Stimulated activated CD4-positive, alpha-beta T cell treated with anti-CD3 and anti-CD28 coated beads, Interleukin-15, amount 100 ng/mL, for 24 hours (primary cell): Measurements from ENCODE around the gene SREBF1.
"Not testable (repeated sequence)": the region's sequence is repeated elsewhere in the genome, so short reads cannot be mapped to it uniquely, and the experiment has no call there.

ENCODE experiments used
- DNase-seq: peaks from one replicate; pipeline ENCODE4 v3.0.0-alpha.2; 2020

Gene SREBF1

DNA sequence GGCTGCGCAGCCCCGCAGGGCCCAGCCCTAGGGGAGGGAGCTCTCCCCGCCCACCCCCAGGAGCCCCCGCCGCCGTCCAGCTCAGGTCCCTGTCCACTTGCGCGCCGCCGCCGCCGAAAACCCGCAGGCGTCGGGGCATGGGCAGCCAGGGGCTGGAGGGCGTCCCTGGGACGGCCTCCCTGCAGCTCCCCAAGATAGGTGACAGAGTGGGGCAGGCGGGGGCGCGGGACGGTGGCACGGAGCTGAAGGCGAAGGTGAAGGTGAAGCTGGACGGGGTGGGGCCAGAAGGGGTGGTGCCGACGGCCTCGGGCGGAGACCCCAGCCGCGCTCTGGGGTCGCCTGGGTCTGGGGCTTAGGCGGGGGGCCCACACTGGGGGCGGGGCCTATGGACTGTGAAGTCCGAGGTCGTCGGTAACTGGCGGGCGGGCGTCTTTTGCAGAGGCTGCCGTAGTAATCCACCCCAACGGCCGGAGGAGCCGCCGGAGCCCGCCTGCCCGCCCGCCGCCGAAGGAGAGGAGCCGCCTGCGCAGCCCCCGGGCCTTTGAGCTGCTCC lies 27.2 kb downstream of the SREBF1 start:
- no peak for DNase-seq

DNA sequence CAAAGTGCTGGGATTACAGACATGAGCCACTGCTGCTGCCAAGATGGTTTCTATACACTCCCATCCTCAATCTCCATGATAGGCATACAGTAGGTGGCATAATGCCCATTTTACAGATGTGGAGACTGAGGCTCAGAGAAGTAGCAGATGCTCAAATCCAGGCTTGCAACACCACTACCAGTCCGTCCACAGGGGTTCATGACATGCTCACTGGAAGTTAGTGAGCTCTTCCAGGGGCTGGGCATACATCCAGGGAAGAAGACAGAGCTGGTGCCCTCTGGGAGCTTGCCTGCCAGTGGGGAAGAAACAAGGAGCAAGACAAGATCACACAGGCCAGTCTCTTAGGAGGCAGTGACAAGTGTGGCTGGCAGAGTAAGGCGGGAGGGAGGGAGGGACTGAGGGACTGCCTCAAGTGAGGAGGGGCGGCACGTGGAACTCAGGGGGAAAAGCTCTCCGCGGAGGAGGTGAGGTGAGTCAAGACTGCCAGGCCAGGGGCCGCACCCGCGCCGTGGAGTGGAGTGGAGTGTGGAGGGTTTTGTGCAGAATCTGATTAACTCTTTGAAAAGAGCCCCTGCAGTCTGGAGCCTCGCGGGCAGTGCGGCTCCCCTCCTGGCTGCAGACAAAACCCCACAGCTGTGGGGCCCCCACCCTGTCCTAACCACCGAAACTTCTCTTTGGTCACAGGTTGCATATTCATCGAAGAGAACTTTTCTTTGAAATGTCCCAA lies 27.9 kb downstream of the SREBF1 start:
- no peak for DNase-seq

DNA sequence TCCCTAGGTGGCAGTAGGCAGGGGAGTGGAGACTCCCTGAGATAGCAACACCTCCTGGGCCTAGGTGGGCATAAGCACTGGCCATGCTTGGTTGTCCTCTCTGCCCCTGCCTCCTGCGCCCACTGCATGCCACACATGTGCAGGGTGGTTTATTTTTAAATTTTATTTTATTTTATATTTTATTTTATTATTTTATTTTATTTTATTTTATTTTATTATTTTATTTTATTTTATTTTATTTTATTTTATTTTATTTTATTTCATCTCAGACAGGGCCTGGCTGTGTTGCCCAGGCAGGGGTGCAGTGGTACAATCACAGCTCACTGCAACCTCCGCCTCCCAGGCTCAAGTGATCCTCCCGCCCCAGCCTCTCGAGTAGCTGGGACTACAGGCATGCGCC lies 28.6 kb downstream of the SREBF1 start:
- not testable (repeated sequence) for DNase-seq

DNA sequence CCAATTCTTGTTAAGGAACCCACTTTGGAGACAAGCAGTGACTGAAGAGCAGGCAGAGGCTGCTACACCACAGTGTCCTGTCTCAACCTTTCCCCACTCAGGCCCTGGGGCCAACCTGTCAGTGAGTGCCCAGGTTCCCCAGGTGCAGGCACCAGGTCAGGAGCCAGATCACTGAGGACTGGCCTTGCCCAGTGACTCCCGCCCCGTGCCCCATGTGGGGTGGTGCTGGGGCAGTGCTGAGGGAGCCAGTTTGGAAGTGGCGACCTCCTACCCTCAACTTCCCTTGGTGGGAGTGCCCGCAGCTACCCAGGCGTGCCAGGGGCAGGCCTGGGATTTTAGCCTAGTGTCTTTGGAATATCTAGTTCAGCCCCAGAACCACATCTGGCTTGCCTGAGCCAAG lies 29.3 kb downstream of the SREBF1 start:
- DNase-seq: no peak

DNA sequence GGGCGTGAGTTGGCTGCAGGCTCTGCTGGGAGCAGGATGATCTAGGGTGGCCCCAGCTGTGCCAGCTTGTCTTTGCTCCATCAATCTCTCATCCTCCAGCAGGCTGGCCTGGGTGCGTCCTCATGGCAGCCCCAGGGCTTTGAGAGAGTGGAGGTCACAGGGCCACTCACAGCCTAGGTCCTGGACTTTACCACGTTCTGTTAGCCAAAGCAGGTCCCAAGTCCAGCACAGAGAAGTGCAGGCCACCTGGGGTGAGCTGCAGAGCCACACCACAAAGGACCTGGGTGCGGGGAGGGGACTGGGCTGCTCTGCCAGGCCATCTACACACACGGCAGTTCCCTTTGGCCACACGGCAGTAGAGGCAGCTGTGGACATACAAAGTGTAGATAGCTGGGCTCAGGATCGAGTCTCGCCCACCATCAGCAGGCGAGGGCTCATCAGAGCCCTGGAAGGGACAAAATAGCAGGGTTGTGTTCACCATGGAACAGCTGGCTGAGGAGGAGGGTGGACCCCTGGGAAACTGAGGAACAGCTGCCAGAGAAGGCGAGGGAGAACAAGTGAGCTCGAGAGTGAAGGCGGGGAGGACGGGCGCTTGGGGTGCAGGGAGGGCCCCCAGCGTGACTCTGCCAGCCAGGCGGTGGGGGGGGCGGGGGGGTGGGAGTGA lies 30.0 kb downstream of the SREBF1 start:
- DNase-seq: no peak

DNA sequence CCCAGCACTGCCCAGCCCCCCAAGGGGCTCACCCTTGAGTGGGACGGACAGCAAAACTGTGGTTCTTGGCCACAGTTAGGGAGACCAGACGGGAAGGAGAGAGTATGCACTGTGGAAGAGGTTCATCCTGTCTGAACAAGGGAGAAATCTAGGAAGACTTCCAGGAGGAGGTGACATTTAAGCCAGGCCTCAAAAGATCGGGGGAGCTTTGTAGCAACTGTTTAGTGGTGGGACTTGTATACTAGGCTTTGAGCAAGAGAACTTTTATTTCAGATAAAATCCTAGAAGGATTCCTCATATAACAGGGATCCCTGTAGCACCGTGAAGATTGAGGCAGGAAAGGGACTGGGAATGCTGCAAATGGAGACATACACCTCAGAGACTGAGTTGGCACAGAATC lies 30.8 kb downstream of the SREBF1 start:
- DNase-seq: no peak

DNA sequence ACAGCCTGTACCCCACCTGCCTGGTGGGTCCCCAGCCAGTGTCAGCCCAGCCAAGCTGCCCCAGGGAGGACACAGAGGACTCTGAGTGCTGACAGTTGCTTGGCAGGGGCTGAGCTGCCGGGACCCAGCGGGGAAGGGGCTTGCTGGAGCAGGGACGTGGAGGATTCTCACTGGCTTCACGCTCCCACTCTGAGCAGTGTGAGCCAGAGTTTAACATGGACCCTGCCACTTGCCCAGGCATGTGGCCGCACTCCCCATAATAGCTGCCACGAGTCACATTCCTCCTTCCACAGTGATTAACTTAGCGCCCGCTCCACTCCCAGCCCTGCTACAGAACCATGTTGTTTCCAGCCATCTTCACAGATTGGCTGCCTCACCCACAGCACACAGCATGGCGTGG lies 31.2 kb downstream of the SREBF1 start:
- no peak for DNase-seq

DNA sequence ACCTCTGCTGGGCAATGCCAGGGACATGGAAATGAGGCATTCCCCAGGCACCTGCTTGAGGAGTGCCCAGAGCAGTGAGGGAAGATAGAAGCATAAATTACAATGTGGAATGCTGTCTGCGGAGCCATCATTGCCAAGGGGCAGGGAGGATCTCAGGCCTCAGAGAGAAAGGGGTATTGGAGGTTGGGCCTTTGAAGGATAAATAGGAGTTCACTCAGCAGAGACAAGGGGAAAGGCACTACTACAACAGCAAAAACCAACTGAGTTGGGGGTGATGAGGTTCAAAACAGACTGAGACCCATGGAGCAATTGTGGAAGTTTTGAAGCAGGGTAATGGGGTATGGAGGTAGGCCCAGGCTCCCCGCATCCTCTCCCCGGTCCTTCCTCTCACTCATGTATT lies 32.8 kb downstream of the SREBF1 start:
- DNase-seq: no peak

DNA sequence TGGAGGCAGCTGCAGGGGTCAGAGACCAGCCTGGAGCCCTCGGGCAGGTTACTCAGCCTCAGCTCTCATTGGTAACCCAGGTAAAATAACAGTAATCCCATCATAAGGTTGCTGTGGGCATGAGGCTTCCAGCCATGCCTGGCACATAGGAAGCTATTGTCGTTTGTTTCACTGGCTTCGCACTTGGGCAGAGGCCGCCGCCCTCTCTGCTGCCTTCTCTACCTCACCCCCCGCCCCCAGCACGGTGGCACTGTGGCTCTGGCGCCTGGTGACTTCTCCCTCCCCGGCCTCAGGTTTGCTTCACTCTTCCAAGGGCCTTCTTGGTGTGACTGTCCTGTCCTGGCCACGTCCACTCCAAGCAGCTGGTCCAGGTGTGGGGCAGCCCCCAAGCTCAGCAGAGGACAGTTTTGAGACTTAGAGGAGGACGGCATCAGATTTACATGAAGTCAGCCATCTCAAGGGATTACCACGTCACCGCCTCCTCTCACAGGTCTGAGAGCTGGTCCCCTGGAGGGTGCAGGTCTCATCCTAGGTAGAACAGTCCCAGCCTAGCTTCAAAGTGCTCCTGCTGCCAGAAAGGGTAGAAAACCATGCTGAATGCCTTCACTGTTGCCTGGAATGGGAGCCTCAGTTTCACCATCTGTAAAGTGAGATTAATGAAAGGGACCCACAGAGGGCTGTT lies 34.8 kb downstream of the SREBF1 start:
- DNase-seq: no peak

DNA sequence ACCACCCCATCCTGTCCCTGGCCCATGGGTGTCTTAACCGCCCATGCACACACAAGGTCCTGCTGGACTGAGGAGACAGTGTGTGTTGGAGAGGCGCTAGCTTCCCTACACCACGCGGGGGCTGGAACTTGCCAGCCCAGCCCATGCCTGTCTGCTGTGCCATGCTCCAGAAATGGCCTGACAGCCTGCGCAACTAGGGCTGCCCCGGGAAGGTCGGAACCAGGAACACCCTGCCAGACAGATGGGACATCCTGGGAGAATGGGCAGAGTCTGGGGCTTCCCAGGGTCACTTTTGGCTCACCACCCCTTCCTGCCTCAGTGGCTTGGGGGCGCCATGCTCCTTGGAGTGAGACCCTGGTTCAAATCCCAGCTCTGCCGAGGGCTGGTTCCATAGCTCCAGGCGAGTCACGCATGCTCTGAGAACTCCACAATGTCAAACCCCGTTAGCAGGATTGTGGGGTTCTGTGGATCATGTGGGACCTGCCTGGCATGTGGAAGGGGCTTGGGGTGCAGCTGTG lies 36.2 kb downstream of the SREBF1 start:
- DNase-seq: no peak

DNA sequence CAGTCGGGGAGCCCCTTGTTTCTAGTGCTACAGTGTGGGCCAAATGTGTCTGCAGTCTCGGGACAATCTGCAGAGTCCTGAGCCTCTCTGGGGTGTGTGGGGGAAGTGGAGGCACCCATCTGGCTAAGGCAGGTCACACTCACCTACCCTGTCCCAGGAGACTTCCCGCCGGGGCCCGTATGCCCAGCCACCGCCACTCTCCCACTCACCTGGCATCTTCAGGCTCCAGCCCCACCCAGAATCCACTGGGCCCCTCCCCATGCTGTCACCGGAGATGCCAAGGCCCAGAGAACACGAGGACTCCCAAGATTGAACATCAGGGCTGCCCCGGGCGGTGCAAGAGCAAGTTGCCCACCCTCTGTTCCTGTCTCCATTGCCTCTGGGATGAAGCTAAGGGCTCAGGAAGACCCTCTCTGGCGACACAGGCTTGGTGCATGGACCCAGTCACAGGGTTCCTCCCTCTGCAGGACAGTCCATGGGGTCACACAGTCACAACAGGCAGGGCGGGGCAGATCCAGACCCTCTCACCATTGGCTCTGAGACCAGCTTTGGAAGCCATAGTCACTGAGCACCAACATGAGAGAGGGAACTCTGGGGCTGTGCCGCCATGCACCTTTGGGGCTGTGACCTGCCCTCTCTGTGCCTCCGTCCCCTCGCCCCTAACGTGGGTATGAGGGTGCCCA lies 38.1 kb downstream of the SREBF1 start:
- DNase-seq: no peak

DNA sequence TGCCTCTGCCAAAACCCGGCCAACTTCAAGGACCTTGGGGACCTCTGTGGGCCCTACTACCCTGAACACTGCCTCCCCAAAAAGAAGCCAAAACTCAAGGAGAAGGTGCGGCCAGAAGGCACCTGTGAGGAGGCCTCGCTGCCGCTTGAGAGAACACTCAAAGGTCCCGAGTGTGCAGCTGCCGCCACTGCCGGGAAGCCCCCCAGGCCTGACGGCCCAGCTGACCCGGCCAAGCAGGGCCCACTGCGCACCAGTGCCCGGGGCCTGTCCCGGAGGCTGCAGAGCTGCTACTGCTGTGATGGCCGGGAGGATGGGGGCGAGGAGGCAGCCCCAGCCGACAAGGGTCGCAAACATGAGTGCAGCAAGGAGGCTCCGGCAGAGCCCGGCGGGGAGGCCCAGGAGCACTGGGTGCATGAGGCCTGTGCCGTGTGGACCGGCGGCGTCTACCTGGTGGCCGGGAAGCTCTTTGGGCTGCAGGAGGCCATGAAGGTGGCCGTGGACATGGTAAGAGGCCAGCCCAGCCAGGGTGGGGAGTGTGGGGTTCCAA lies 38.7 kb downstream of the SREBF1 start:
- no peak for DNase-seq

DNA sequence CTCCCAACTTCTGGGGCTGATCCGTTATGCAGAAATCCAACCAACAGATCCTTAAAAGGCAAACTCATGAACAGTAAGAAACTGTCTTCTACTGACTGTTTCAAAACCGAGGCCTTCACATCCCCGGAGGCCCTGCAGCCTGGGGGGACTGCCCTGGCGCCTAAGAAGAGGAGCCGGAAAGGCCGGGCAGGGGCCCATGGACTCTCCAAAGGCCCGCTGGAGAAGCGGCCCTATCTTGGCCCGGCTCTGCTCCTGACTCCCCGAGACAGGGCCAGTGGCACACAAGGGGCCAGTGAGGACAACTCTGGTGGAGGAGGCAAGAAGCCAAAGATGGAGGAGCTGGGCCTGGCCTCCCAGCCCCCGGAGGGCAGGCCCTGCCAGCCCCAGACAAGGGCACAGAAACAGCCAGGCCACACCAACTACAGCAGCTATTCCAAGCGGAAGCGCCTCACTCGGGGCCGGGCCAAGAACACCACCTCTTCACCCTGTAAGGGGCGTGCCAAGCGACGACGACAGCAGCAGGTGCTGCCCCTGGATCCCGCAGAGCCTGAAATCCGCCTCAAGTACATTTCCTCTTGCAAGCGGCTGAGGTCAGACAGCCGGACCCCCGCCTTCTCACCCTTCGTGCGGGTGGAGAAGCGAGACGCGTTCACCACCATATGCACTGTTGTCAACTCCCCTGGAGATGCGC lies 39.5 kb downstream of the SREBF1 start:
- no peak for DNase-seq

DNA sequence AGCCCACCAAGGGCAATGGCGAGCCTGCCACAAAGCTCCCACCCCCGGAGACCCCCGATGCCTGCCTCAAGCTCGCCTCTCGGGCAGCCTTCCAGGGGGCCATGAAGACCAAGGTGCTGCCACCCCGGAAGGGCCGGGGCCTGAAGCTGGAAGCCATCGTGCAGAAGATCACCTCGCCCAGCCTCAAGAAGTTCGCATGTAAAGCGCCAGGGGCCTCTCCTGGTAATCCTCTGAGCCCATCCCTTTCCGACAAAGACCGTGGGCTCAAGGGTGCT lies 40.1 kb downstream of the SREBF1 start:
- no peak for DNase-seq

DNA sequence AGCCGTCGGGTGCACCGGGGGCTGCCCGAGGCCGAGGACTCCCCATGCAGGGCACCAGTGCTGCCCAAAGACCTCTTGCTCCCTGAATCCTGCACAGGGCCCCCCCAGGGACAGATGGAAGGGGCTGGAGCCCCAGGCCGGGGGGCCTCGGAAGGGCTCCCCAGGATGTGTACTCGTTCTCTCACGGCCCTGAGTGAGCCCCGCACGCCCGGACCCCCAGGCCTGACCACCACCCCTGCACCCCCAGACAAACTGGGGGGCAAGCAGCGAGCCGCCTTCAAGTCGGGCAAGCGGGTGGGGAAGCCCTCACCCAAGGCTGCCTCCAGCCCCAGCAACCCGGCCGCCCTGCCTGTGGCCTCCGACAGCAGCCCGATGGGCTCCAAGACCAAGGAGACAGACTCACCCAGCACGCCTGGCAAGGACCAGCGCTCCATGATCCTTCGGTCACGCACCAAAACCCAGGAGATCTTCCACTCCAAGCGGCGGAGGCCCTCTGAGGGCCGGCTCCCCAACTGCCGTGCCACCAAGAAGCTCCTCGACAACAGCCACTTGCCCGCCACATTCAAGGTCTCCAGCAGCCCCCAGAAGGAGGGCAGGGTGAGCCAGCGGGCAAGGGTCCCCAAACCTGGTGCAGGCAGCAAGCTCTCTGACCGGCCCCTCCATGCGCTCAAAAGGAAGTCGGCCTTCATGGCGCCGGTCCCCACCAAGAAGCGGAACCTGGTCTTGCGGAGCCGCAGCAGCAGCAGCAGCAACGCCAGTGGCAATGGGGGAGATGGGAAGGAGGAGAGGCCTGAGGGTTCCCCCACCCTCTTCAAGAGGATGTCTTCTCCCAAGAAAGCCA lies 40.6 kb downstream of the SREBF1 start:
- DNase-seq: no peak

DNA sequence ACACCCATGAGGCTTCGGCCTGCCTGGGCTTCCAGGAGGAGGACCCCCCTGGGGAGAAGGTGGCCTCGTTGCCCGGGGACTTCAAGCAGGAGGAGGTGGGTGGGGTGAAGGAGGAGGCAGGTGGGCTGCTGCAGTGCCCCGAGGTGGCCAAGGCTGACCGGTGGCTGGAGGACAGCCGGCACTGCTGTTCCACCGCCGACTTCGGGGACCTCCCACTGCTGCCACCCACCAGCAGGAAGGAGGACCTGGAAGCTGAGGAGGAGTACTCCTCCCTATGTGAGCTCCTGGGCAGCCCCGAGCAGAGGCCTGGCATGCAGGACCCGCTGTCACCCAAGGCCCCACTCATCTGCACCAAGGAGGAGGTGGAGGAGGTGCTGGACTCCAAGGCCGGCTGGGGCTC lies 41.5 kb downstream of the SREBF1 start:
- DNase-seq: no peak

DNA sequence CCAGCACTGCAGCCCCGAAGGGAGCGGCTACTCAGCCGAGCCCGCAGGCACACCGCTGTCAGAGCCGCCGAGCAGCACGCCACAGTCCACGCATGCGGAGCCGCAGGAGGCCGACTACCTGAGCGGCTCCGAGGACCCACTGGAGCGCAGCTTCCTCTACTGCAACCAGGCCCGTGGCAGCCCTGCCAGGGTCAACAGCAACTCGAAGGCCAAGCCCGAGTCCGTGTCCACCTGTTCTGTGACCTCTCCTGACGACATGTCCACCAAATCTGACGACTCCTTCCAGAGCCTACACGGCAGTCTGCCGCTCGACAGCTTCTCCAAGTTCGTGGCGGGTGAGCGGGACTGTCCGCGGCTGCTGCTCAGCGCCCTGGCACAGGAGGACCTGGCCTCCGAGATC lies 42.4 kb downstream of the SREBF1 start:
- no peak for DNase-seq

DNA sequence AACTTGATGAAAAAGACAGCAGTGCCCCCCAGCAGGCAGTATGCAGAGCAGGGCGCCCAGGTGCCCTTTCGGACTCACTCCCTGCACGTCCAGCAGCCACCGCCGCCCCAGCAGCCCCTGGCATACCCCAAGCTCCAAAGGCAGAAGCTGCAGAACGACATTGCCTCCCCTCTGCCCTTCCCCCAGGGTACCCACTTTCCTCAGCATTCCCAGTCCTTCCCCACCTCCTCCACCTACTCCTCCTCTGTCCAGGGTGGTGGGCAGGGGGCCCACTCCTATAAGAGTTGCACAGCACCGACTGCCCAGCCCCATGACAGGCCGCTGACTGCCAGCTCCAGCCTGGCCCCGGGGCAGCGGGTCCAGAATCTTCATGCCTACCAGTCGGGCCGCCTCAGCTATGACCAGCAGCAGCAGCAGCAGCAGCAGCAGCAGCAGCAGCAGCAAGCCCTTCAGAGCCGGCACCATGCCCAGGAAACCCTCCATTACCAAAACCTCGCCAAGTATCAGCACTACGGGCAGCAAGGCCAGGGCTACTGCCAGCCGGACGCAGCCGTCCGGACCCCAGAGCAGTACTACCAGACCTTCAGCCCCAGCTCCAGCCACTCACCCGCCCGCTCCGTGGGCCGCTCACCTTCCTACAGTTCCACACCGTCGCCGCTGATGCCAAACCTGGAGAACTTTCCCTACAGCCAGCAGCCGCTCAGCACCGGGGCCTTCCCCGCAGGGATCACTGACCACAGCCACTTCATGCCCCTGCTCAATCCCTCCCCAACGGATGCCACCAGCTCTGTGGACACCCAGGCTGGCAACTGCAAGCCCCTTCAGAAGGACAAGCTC lies 43.2 kb downstream of the SREBF1 start:
- no peak for DNase-seq

DNA sequence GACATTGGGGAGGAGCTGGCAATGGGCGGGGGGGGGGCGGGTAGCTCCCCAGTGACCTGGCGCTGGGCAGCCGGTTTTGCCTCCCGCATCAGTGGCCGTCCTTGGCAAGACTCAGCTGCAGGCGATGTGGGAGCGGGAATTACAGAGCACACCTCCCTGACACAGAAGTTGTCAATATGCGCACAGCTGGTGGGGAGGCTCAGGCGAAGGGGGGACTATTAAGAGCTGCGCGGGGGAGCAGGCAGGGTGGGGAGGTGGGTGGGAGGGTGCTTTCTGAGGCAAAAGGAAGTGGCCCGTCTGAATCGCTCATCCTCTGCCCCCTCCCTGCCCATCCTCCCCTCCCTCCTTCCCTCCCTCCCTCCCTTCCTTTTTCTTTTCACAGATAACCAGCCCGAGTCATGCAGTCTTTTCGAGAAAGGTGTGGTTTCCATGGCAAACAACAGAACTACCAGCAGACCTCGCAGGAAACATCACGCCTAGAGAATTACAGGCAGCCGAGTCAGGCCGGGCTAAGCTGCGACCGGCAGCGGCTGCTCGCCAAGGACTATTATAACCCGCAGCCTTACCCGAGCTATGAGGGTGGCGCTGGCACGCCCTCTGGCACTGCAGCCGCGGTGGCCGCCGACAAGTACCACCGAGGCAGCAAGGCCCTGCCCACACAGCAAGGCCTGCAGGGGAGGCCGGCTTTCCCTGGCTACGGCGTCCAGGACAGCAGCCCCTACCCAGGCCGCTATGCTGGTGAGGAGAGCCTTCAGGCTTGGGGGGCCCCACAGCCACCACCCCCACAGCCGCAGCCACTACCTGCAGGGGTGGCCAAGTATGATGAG lies 44.0 kb downstream of the SREBF1 start:
- peak; percentile 61 for DNase-seq
